ENCODE measurements around the gene FIS1.
"Not testable (repeated sequence)": the region's sequence is repeated elsewhere in the genome, so short reads cannot be mapped to it uniquely, and the experiment has no call there.

The FIS1 gene

DNA sequence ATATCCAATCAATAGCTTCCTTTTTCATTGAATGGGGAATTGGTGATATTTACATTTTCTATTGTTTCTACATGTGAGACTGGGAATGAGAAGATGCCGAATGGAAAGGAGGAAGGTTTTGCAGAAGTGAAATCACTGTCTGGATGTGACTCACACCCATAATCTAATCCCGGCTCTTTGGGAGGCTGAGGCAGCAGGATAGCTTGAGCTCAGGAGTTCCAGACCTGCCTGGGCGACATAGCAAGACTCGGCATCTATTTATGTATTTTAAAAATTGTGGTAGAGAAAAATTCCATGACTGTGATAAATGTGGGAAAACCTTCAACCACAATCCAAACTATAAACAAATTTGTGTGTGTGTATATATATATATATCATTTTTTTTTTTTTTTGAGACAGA, 10.9 kb upstream of the FIS1 start:
- DNase-seq: no peak

DNA sequence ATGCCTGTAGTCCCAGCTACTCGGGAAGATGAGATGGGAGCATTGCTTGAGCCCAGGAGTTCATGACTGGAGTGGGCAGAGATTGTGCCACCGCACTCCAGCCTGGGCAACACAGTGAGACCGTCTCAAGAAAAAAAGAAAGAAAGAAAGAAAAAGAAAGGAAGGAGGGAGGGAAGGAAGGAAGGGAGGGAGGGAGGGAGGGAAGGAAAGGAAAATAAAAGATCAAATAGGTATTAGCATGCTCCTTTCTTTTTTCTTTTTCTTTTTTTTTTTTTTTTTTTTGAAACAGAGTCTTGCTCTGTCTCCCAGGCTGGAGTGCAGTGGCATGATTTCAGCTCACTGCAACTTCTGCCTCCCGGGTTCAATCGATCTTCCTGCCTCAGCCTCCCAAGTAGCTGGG, 8.3 kb upstream of the FIS1 start:
- not testable (repeated sequence) for DNase-seq

DNA sequence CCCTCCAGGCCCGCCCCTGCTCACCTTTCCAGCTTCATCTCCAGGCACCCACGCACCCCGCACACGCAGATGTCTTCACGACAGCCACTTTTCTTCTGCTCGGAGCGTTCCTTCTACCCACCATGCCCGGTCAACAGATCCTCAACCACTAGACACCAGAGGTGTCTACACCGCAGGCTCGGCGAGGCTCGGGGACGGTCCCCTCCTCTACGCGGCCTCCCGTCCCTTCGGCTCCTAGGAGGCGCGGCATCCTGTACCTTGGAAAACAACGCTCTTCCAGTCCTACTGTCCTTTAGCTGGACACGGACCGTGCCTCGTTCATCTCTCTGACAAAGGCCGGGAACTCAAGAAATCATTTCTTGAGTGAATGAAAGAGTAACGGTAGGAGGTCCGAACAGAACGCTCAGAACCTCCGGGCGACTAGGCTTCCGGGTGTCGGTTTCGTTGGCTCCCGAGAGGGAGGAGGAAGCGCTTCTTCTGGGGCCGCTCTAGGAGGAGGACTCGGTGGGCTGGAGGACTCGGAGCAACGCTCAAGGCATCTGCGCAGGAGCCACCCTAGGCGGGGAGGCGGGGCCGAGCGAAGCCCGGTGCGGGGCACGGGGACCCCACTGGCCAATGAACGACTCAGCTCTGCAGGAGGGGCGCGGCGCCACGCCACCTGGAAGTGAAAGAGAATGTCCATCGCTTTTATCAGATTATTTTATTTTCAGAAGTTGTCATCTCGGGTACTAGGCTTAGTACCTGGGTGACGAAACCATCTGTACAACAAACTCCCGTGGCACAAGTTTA, 7.2 kb upstream of the FIS1 start:
- peak; percentile 99 for DNase-seq

DNA sequence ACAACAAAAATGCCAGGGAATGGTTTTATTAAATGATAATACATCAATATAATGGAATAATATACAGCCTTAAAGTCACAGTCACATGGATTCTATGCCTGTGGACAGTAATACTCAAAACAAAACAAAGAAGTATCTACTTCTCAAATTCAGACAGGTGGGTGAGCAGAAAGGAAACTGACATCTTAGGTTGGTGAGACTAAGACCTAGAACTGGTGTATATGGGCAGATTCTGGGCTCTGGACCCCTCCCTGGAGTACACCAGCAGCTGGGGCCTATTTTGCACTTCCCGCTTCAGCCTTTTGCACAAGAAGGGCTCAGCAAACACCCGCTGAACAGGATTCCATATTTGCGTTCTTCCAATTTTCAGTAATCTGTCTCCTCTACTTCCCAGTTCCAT, 5.4 kb upstream of the FIS1 start:
- DNase-seq: no peak

DNA sequence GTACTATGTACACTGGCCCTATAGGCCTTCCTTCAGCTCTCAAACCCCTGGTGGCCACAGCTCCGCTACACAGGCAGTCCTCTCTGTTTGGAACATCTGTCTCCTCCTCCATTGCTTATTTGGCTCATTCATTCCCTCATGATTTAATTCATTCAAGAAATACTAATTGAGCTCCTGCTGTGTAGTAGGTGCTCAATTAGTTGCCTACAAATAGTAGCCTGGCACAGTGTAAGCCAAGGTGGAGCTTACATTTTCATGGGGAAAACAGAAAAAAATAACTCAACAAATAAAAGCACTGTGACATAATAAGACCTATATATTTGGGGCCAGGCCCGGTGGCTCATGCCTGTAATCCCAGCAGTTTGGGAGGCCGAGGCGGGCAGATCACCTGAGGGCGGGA, 3.4 kb upstream of the FIS1 start:
- no peak for DNase-seq

DNA sequence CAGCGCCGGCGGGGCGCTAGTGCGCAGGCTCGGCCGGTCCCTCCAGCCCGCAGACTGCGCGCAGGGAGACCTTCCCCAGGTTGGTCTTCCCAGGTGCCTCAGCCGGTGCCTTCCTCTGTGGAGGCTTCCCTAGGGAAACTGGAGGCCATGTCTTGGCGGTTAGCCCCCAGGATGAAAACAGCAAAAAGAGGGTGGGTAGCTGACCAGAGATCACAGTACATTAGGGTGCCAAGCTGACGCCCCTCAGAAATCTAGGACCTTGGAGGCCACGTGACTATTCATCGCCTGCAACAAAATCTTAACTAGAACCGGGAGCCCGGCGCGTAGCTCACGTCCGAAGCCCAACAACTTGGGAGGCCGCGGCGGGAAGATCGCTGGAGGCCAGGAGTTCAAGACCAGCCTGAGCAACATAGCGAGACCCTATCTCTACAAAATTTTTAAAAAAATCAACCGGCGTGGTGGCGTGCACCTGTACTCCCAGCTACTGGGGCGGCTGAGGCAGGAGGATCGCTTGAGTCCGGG, 327 bp upstream of the FIS1 start:
- DNase-seq: no peak

DNA sequence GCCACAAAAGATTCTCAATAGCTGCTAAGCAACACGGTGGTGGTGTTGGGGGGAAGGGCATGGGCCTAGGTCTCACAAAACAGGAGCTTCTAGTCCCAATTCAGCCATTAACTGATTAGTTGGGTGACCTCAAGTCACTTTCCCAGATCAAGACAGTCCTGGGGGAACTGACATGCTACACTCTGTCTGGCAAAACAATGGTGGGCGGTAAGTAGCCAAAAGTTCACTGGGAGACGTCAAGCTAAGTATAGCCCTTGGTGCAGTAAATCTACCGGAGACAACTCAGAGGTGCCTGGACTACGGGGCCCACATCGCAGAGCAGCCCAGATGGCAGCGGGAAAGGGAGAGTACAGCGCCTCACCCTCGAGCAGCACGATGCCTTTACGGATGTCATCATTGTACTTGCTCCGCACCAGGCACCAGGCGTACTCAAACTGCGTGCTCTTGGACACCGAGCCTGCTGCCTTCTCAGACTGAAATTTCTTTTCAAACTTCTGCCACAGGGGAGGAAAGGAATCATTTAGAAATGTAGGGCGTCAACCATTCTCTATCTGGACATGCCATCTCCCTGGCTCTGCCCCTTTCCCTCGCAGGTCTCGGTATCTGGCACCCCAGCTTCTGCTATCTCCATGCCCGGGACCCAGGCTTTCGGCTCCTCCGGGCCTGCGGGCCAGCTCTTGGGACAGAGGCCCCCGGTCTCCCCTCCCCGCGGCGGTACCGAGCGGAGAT, 1.1 kb downstream of the FIS1 start:
- no peak for DNase-seq

DNA sequence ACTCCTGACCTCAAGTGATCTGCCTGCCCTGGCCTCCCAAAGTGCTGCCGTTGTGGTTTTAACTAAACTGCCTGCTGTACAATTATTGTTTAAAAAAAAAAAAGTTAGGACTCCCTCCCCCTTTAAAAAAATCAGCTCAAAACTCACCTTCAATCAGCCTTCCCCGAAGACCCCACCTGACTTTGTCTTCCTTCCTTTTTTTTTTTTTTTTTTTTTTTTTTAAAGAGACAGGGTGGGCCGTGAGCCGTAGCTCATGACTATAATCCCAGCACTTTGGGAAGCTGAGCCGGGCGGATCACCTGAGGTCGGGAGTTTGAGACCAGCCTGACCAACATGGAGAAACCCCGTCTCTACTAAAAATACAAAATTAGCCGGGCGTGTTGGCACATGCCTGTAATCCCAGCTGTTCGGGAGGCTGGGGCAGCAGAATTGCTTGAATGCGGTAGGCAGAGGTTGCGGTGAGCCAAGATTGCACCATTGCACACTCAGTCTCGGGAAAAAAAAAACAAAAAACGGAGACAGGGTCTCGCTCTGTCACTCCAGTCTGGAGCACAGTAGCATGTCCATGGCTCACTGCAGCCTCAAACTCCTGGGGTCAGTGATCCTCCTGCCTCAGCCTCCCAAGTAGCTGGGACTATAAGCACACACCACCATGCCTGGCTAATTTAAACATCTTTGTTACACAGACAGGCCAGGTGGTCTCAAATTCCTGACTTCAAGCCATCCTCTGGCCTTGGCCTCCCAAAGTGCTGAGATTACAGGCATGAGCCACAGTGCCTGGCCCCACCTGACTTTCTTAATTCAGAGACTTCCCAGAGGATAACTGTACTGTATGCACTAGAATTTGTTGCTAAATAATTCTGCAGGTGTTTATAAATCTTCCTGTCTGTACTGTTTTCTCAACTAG, 3.2 kb downstream of the FIS1 start:
- no peak for DNase-seq

DNA sequence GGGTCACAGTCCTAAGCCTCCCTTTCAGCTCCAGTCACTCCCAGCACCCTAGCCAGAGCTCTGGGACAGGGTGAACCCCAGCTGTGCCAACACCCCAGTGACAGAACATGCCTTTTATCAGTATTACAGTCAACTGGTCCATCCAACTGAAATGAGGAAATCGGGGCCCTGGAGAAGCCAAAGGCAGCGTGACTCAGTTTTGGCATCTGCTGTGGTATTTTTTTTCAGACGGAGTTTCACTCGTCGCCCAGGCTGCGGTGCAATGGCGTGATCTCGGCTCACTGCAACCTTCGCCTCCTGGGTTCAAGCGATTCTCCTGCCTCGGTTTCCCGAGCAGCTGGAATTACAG, 3.9 kb downstream of the FIS1 start:
- DNase-seq: no peak

DNA sequence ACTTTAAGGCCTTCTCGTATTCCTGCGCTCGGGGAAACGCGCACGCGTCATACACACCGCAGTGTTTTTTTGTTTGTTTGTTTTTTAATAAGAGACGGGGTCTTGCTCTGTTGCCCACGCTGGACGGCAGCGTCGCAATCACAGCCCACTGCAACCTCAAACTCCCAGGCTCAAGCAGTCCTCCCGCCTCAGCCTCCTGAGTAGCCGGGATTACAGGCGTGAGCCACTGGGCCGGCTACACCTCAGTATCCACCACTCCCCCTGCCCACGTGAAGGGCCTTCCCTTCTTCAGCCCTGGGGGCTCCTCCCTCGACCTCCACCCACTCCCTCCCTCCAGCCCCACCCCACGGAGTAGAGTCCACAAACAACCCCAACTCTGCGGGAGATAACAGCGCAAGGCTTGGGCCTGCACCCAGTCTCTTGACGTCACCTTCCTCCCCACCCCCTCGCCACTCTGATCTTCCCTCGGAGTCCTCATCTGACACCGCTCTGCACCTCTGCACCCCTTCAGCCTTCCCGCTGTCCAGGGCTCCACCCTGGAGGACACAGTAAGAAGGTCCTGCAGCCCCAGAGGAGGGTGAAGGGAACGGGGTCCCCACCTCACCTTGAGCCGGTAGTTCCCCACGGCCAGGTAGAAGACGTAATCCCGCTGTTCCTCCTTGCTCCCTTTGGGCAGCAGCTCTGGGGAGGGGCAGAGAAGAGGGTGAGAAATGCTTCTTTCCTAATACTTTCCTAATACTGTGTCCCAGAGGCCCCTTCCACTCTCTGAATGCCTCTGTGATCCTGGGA, 4.5 kb downstream of the FIS1 start:
- no peak for DNase-seq

DNA sequence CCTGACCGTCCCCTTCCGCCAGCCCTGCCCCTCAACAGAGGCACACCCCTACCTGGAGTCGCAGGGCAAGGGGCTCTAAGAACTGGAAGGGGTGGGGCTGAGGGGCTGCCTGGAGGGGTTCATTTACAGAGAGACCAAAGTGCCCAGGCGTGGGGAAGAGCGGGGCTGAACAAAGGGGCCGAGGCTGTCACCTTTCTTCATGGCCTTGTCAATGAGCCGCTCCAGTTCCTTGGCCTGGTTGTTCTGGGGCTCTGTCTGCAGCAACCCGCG, 5.0 kb downstream of the FIS1 start:
- DNase-seq: no peak

DNA sequence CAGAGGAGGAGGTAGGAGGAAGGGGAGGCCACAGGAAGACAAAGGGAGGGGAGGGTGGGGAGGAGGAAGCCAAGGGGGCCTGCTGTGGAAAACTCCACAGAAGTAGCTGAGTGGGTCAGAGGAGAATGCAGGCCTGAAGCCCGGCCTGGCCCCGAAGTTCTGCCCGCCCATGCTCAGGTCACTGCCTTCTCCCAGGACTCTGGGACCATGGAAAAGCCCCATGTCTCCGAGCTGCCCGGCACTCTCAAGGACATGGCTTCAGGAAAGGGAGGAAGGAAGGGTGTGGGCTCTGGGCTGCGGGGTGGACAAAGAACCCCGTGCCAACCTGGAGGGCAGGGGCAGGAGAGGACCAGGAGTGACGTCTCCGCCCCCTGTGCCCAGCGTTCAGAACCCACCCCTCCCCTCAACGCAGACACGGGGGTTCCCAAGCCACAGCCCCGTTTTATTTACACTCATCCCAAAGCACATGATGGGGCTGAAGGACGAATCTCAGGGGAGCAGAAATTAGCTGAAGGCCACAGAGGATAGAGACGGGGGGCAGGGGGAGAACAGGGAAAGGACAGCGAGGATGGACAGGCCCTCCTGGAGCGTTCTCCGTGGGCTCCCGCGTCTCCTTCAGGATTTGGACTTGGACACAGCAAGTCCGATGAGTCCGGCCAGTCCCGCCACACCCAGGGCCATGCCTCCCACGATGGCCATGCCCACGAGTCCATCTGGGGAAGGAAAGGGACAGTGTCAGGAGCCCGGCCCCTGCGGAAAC, 5.5 kb downstream of the FIS1 start:
- DNase-seq: no peak

DNA sequence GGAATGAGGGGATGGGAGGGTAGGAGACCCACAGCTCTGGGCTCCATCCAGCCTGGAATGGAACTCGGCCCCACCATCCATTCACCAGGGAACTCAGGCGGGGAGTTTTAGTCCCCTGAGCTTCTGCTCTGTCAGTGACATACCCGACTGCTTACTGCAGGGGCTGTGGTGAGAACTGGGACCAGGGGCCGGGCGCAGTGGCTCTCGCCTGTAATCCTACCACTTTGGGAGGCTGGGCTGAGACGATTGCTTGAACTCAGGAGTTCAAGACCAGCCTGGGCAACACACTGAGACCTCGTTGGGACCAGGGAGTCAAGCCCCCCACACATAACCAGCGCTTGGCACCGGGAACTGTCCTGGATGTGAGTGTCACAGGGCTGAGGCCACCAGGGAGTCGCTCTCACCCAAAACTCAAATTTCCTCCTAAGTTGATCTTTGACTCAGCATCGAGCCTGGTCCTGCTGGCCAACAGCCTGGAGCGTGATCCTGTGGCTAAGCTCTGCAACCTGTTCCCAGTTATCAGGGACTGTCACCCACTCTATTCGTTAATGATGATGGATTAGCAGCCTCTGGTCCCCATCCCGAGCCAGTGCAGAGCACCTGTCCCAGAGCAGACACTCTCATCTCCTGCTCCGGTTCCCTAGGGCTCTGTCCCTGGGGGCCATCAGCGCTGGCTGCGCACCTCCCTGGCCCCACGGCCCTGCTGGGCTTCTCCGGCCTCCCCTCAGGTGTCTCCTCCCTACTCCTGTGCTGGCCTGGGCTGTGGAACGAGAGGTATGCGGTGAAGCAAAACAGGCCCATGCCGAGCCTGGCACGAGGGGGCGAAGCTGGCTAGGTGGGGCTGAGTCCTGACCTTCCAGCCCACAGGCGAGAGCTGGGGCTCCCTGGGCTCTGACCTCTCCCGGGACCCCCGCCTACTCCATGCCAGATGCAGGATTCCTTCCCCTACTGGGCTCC, 6.4 kb downstream of the FIS1 start:
- DNase-seq: no peak

DNA sequence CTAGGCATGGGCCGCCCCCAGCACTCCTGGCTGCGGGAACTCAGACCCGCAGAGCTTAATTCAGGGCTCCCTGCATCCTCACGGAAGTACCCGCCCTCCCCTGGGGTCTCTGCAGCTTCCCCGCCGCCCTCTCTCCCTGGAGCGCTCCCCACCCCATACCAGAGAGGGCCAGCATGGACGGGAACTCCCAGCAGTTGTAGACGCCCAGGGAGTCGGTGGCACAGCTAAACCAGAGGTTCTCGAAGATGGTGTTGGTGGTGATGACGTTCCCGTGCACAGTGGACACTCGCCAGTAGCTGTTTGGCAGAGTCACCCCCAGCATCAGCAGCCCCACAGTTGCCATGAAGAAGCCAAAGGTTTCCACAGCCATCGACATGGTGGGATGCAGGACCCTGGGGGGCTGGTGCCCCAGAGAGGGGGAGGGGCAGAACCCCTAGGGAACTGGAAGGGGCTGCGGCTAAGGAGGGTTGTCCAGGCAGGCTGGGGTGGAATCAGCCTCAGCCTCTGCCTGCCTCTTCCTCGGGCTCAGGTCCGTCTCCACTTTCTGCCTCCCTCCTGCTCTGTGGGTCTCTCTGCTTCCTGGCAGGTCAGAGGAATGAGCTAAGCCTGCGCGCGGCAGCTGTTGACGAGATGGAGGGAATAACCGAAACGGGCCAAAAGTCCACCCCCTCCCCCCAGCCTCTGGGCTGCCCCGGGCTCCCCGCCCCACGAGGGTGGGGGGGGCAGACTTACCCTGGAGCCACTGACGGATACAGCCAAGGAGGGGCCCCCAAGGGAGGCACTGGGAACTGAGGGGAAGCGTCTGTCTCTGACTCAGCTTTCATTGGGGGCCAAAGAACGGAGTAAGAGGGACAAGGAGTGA, 7.4 kb downstream of the FIS1 start, which contains the start of gene CLDN15:
CLDN15 (minus strand) TSS at position 597 of the 862 bp plus-strand sequence; CDS start at position 376, 221 bp downstream.
- no peak for DNase-seq

DNA sequence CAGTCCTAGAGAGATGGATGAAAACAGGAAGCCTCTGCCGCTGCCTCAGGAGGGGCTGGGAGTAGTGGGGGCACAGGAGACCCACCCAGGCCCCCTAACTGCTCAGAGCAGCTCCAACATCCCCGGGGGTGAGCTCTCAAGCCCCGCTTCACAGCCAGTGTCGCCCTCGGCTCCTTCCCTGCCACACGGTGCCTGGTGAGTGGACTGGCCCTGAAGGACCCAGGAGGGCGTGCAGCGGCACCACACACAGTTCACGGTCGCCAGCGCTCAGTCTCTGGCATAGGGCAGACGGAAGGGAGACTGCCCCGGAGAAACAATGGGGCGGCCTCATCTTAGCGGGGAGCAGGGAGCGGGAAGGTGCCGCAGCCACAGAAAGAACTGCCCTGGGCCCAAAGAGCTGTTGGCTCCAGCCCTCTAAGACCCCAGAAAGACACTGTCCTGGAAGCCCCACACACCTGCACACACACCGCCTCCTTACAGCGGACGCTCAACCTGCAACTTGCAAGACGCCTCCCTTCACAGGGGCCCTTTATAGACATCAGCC, 8.5 kb downstream of the FIS1 start:
- DNase-seq: no peak

DNA sequence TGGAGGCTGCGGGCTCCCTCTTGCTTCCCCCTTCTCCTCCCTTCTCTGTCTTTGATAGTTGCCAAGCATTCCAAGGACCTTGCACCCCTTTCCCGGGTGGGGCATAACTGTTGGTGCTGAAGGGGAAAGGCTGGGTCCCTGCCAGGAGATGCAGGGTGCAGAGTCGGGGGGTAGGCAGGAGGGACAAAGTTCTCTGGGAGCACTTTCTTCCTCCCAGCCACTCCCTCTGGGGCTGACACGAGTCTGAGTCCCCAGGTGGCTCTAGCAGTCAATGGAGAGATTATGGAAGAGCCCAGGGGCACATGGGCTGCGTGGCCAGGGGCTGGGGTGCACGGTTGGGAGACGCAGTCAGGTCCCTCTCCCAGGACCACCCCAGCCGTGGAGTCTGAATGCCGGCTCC, 9.4 kb downstream of the FIS1 start:
- DNase-seq: no peak

DNA sequence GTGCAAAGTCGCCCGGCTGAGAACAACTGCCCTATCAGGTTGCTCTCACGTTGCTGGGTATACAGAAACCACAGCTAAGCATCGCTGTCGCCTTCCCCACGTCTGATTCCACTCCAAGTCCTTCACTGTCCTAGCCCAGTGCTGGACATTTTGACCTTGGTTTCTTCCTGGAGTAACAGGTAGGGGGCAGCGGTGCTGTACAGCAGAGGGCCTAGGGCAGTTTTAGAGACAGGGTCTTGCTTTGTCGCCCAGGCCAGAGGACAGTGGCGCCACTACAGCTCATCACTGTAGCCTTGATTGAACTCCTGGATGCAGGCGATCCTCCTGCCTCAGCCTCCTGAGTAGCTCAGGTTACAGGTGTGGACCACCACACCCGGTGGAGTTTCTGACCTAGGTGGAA, 9.8 kb downstream of the FIS1 start:
- no peak for DNase-seq

DNA sequence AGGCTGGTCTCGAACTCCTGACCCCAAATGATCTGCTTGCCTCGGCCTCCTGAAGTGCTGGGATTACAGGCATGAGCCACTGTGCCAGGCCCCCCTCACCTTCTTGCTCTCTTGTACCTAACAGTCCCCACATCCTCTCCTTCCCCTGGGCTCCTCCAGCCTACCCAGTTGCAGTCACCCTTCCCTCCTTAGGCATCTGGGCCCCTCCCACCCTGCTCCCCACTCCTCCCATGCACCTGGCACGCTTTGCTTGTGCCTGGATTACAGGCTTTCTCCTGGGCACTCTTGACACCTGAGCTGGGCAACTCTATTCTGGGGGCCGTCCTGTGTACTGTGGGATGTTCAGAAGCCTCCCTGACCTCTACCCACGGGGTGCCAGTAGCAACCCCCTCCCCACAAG, 10.2 kb downstream of the FIS1 start:
- no peak for DNase-seq

DNA sequence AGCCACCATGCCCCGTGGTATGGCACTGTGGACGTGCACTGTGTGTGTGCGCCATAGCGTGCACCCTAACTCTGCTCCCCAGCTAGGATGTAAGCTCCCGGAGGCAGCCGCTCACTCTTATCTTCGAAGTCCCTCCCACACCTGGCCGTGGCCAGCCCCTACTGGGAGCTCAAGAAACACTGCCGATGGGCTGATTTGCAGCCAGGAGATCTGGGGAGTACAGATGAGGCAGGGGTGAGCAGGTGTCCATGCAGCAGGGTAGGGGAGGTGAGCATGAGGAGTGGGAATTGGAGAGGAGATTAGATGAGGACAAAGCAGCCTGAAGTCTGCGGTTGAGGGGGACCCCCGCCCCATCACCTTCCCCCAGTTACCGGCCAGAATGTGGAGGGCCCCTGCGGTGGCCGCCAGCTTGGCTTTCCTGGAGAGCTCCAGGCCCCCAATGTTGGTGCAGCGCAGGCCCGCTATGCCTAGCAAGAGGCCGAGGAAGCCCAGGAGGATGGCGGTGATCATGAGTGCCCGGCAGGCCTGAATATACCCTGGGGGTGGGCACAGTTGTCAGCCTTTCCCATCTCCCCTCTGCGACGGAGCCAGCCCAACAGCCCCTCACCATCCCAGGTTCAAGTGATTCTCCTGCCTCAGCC, 10.9 kb downstream of the FIS1 start:
- DNase-seq: no peak
